Osteocyte (in vitro differentiated cells): ENCODE results near the gene HMSD. TPM values are rescaled to one million over a fixed set of nuclear protein-coding genes. Genes with fewer than 3 reads are reported as not detected.
A peak's percentile ranks its signal among the peaks of the same experiment; 100 is the strongest.

Experiments
- DNase-seq: peaks from one replicate; pipeline ENCODE4 v3.0.0; 2021; ENCODE audit warnings: mixed read lengths; ENCODE audit not compliant: unreplicated experiment; ENCODE audit errors: extremely low spot score
- H3K27ac Mint-ChIP-seq: one replicate; pipeline ENCODE4 v1.8.0; 2021; ENCODE audit warnings: mild to moderate bottlenecking, mixed read lengths; ENCODE audit not compliant: unreplicated experiment
- H3K27me3 Mint-ChIP-seq: one replicate; pipeline ENCODE4 v1.8.0; 2021; ENCODE audit warnings: mixed read lengths; ENCODE audit not compliant: unreplicated experiment
- H3K36me3 Mint-ChIP-seq: one replicate; pipeline ENCODE4 v1.8.0; 2021; ENCODE audit warnings: mixed read lengths; ENCODE audit not compliant: unreplicated experiment
- H3K4me1 Mint-ChIP-seq: one replicate; pipeline ENCODE4 v1.8.0; 2021; ENCODE audit warnings: mixed read lengths; ENCODE audit not compliant: unreplicated experiment
- H3K4me3 Mint-ChIP-seq: one replicate; pipeline ENCODE4 v1.8.0; 2021; ENCODE audit warnings: mild to moderate bottlenecking, moderate library complexity, mixed read lengths; ENCODE audit not compliant: unreplicated experiment
- H3K9me3 Mint-ChIP-seq: one replicate; pipeline ENCODE4 v1.8.0; 2021; ENCODE audit warnings: mixed read lengths; ENCODE audit not compliant: unreplicated experiment
- total RNA-seq: library from RNA; stranded (reverse); gene quantifications from 2 replicates; pipeline ENCODE4 v1.2.1, GENCODE V29; 2021
- TF ChIP-seq, protein P1 (sequence below): fragments of 200-600 bp; sonication (generic); IDR thresholded peaks from 2 replicates; pipeline ENCODE4 v1.5.0; 2021; ENCODE audit warnings: antibody characterized with exemption, mild to moderate bottlenecking, moderate library complexity

The HMSD gene
- total RNA-seq, 1 donor from 2014 or later, result not detected

DNA sequence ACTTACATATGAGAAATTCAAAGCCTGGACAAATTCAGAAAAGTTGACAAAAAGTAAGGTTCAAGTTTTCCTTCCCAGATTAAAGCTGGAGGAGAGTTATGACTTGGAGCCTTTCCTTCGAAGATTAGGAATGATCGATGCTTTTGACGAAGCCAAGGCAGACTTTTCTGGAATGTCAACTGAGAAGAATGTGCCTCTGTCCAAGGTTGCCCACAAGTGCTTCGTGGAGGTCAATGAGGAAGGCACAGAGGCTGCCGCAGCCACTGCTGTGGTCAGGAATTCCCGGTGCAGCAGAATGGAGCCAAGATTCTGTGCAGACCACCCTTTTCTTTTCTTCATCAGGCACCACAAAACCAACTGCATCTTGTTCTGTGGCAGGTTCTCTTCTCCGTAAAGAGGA lies 37.8 kb downstream of the HMSD start:
- DNase-seq, result no peak
- Mint-ChIP-seq H3K4me1 (no peaks in the 10 kb centered on the region), H3K27ac (no peak overlapping the region), H3K36me3 (peaks cover 22% of the 10 kb centered on the region), H3K9me3 (no peaks in the 10 kb centered on the region), H3K4me3 (no peak overlapping the region), H3K27me3 (no peaks in the 10 kb centered on the region)
- TF ChIP-seq, protein P1, sequence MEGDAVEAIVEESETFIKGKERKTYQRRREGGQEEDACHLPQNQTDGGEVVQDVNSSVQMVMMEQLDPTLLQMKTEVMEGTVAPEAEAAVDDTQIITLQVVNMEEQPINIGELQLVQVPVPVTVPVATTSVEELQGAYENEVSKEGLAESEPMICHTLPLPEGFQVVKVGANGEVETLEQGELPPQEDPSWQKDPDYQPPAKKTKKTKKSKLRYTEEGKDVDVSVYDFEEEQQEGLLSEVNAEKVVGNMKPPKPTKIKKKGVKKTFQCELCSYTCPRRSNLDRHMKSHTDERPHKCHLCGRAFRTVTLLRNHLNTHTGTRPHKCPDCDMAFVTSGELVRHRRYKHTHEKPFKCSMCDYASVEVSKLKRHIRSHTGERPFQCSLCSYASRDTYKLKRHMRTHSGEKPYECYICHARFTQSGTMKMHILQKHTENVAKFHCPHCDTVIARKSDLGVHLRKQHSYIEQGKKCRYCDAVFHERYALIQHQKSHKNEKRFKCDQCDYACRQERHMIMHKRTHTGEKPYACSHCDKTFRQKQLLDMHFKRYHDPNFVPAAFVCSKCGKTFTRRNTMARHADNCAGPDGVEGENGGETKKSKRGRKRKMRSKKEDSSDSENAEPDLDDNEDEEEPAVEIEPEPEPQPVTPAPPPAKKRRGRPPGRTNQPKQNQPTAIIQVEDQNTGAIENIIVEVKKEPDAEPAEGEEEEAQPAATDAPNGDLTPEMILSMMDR, result no peak

GRCh38 chr18:63987743-63988142 lies 38.6 kb downstream of the HMSD start:
- H3K4me3 Mint-ChIP-seq, result no peak overlapping the region
- no peak overlapping the region for H3K27ac Mint-ChIP-seq
- H3K9me3 Mint-ChIP-seq, result no peaks in the 10 kb centered on the region
- H3K36me3 Mint-ChIP-seq, result peaks cover 19% of the 10 kb centered on the region
- H3K27me3 Mint-ChIP-seq, result no peaks in the 10 kb centered on the region
- H3K4me1 Mint-ChIP-seq, result no peaks in the 10 kb centered on the region
- TF ChIP-seq, protein P1, result no peak
- no peak for DNase-seq

- no peaks in the 10 kb centered on the region for H3K27me3 Mint-ChIP-seq
- peaks cover 2% of the 10 kb centered on the region for H3K4me1 Mint-ChIP-seq
- DNase-seq, result no peak
- no peak overlapping the region for H3K4me3 Mint-ChIP-seq
- H3K27ac Mint-ChIP-seq, result no peak overlapping the region
- H3K36me3 Mint-ChIP-seq, result peaks cover 5% of the 10 kb centered on the region
- TF ChIP-seq, protein P1, result no peak
- H3K9me3 Mint-ChIP-seq, result no peaks in the 10 kb centered on the region
Observed at GRCh38 chr18:63992751-63993150, 43.6 kb downstream of the HMSD start.

GRCh38 chr18:63994783-63995399 lies 45.8 kb downstream of the HMSD start:
- peak; percentile 87 for DNase-seq
- H3K9me3 Mint-ChIP-seq, result no peaks in the 10 kb centered on the region
- H3K36me3 Mint-ChIP-seq, result no peaks in the 10 kb centered on the region
- H3K27me3 Mint-ChIP-seq, result no peaks in the 10 kb centered on the region
- no peak overlapping the region for H3K4me3 Mint-ChIP-seq
- TF ChIP-seq, protein P1, result peak; percentile 91
- H3K4me1 Mint-ChIP-seq, result peaks cover 2% of the 10 kb centered on the region
- H3K27ac Mint-ChIP-seq, result peak overlapping the region; percentile 27

DNA sequence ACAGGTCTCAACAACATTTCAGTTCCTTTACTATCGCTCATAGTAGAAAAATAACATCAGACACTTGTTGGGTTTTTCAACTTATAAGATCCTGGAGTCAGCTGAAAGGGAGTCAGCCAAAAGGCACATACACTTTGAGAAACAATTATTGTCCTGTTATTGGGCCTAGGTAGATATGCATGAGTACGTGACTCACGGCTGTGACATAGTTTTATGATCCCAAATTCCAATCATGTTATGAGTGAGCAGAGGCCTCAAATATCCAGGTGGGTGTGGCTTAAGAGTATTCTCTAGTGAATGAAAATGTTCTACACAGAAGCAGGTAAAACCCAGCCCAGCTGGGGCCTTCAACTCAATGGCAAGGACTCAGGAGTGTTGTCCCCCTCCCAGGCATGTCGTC lies 47.9 kb downstream of the HMSD start:
- no peak overlapping the region for H3K4me3 Mint-ChIP-seq
- no peaks in the 10 kb centered on the region for H3K9me3 Mint-ChIP-seq
- no peak for DNase-seq
- H3K27ac Mint-ChIP-seq, result no peak overlapping the region
- no peaks in the 10 kb centered on the region for H3K27me3 Mint-ChIP-seq
- TF ChIP-seq, protein P1, result no peak
- H3K36me3 Mint-ChIP-seq, result no peaks in the 10 kb centered on the region
- peaks cover 2% of the 10 kb centered on the region for H3K4me1 Mint-ChIP-seq
